ENCODE data around the gene STOML1.
A peak's percentile ranks its signal among the peaks of the same experiment; 100 is the strongest.
"Not testable (repeated sequence)": the region's sequence is repeated elsewhere in the genome, so short reads cannot be mapped to it uniquely, and the experiment has no call there.

Gene STOML1

DNA sequence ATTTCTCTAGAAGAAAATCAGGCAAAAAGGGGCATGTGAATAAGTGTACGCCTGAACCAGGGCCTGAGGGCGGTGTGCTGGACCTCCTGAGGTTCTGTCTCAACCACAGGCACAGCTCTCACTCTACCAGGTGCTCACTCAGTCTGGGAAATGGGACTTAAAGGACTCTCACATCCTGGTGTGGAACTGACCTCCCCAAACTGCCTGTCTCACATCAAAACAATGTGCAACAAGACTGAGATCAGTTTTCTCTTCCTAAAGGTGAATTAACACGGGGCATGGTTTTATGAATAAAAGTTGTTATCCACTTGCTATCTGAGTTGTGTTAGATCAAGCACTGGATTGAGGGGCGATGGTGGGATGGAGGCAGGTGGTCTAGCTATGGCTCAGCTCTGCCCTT lies 4.8 kb downstream of the STOML1 start:
- no peak for DNase-seq (ENCODE audit: low read depth in 2 of 2)

DNA sequence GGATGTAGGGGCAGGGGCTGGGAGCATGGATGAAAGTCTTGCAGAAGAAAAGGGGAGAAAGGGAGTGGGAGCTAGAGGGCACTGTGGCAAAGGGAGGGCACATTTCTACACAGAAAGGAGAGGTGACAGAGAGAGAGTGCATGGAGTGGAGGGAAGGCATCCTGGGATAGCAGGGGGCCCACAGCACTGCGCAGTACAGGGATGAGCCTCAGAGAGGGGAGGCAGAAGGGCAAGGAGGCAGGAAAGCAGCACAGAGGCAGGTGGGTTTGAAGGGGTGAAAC lies 5.4 kb downstream of the STOML1 start:
- no peak for DNase-seq (ENCODE audit: low read depth in 2 of 2)

DNA sequence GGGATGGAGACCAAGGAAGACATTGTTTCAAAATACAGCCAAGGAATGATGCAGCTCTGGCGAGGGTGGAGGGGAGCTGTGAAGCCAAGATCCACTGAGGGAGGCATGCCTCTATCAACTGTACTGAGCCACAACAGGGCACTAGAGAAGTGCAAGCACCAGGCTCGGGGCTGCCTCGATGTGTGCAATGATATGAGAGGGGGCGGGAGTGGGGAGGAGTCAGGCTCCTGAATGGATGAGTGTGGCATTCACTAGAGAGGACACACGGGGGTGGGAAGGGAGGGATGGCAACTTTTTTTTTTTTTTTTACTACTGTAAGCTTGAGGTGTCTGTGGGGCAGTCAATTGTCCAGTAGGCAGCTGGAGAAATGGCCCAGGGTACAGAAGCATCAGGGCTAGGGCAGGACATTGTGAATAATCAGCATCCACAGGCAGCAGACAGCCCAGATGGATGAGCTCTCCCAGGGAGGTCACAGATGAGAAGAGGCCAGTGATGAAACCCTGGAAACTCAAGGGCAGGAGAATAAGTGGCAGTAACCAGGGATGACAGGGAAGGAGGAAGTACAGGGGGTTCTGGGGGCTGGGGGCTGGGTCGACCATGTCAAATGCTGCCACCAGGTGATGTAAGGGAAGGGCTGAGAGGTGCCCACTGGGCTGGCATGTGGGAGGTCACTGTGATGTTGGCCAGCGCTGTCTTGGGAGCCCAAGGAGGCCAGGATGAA lies 5.9 kb downstream of the STOML1 start:
- DNase-seq (ENCODE audit: low read depth in 2 of 2): no peak

DNA sequence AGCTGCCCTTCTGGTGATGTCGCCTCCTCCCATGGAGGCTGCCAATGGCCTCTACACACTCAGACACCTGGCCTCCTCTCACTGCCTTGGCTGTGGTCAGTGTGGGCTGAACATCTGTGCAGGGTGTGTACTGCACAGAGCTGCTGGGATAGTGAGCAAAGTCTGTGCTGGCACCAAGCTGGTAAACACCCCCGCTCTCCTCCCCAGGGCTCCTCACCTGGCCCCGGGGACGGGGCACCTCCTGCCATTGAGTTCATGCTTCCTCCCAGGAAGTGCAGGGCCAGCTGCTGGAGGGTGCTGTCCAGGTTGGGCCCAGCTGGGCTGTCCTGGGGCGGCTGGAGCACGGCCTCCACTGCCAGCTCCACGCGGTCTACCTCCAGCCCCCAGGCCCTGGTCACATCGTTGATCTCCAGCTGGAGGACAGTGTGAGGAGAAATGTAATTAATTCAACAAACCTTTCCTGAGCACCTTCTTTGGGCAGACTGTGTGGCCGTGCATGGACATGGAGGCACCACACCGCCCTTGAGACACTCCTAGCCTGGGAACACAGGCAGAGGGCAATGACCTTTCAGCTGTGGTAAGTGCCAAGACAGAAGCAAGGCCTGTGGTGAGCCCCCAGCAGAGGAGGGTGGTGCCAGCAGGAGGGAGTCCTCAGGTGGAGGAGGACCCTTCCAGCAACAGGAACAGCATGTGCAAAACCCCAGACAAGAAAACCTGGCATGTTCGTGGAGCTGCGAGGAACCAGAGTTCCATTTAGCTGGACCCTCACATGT lies 6.8 kb downstream of the STOML1 start:
- no peak for DNase-seq (ENCODE audit: low read depth in 2 of 2)

DNA sequence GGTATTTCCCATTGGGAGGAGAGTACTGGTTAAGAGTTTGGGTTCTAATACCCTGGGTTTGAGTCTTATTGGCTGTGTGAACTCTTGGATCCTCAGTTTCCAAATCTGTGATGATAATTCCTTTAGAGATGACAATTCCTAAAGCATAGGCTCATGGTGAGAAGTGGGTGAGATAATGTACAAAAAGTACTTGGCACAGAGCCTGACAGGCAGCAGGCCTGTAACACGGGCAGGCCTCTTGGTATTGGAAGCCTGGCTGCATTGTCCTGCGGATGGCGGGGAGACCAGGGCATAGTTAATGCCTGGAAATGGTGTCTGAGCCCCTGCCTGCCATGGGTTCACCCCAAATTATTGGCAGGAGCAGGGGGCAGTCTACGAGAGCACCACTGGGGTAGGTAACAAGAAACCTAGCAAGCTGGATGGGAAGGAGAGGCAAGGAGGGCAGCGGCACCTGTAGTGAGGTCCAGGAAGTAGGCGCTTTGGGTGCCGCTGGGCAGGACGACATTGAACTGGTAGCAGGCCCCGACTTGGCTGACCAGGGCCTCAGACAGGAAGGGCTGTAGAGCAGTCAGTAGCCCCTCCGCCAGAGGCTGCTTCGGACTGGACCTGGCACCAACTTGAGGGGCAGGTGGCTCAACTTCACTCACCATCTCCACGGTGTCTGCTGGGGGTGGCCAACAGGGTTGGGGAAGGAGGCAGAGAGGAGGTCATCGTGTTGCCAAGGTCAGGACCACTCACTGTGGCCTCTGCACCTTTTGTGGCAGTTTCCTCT lies 7.7 kb downstream of the STOML1 start:
- DNase-seq (ENCODE audit: low read depth in 2 of 2): no peak

DNA sequence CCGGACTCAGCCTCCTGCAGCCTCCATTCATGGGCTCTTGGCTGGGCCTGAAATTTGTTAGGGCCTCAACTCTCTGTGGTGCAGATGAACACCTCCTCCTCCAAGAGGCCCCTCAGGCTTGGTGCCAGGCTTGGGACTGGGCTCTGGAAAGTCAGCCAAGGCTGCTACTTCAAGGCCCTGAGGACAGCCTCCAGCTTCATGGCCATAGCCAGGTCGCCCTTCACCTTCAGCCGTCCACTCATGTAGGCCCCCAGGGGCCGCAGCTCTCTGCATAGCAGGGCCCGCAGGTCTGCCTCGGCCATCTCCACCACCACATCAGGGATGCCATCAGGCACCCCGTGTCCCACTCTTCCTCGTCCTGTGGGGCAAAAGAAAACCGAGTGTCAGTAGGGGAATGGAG lies 8.3 kb downstream of the STOML1 start:
- no peak for DNase-seq (ENCODE audit: low read depth in 2 of 2)

DNA sequence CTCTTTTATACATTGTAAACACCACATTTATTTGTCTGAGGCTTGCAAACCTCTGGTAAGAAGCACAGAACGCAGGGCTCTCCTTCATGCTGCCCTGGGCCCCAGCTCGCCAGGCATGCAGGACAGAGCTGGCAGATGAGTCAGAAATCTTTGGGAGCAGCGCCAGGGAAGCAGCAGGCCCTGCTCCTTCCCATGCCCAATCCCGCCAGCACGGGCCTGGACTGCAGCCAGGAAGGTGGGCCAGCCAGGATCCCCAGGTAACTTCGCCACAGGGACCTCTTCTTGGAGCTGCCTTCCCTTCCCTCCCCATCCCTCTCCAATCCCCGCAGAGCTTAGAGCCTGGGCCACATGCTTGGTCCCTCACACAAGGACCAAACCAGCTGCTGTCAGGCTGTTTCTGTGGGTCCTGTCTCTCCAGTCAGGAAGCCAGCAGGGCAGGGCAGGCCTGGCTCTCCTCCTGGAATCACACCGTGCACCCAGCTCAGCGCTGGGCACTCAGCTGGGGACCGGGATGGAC lies 8.8 kb downstream of the STOML1 start:
- DNase-seq (ENCODE audit: low read depth in 2 of 2): no peak

DNA sequence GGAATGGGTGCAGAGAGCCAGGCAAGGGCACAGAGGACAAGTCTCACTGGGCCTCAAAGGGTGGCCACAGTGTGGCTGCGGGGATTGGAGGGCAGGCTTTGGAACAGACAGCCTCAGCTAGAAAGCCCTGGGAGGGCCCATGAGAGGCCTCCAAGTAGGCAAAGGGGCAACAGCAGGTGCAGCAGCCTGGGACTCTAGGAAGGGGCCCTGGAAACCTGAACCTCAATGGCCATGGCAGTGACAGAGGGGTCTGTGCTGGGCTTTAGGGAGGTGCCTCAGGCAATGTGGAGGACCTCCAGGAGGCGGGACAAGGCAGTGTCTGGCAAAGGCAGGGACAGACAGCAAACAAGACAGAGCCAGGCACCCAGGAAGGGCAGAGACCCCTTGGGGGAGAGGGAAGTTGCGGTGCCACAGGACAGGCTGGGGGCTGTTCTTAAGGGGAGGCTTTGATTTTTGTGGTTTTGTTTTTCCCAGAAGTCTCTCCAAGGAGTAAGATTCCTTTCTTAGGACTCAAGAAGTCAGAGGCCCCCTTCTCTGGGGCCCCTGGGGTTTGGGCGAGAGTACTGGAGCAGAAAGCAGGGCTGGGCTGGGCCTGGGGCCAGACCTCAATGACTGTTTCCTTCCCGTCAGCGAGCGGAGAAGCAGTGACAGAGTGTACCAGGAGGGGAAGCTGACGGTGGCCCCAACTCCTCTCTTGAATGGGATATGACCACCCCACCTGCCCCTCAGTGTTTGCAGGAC lies 9.7 kb downstream of the STOML1 start:
- no peak for DNase-seq (ENCODE audit: low read depth in 2 of 2)

DNA sequence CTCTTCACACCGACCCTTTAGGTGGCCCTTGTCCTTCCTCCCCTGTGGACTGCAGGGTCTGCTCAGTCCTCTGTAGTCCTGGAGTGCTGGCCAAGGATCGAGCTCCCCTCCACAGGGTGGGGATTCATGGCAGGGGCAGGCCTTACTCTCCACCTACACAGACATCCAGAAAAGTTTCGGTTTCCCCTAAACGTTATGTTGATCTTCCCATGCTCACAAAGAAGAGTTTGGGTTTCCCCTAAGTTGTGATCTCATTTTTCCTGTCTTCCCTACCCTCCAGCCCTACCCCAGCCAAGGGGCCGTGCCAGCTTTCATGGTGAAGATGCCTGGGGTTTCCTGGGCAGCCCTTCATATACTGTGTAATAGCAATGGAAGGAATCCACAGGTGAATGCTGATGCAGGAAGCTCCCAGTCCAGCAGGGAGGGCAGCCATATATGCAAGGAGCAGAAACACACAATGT lies 10.3 kb downstream of the STOML1 start:
- DNase-seq (ENCODE audit: low read depth in 2 of 2): no peak

DNA sequence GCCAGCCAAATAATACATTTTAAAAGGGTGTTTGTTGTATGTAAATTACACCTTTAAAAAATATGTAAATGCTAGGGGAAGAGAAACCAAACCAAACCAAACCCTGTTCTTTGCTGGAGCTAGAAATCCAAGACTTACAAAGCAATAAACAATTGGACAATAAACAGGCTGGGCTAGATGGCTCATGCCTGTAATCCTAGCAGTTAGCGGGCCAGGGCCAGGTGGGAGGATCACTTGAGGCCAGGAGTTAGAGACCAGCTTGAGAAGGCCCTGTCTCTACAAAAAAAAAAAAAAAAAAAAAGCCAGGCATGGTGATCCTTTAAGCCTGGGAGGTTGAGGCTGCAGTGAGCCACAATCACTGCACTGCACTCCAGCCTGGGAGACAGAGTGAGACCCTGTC lies 12.5 kb downstream of the STOML1 start:
- no peak for DNase-seq (ENCODE audit: low read depth in 2 of 2)

DNA sequence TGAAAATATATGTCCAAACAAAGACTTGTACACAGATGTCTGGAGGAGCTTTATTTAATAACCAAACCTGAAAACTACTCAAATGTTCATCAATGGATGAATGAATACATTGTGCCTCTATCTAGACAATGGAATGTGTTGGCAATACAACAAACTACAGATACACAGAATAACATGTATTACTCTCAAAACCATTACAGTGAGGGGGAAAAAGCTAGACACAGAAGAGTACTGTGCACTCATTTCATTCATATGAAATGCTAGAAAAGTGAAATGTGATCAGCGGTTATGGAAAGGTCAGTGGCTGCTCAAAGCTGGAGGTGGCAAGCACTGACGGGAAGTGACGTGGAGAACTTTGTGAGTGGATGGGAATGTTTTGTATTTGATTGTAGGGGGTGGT lies 13.2 kb downstream of the STOML1 start:
- DNase-seq (ENCODE audit: low read depth in 2 of 2): no peak

DNA sequence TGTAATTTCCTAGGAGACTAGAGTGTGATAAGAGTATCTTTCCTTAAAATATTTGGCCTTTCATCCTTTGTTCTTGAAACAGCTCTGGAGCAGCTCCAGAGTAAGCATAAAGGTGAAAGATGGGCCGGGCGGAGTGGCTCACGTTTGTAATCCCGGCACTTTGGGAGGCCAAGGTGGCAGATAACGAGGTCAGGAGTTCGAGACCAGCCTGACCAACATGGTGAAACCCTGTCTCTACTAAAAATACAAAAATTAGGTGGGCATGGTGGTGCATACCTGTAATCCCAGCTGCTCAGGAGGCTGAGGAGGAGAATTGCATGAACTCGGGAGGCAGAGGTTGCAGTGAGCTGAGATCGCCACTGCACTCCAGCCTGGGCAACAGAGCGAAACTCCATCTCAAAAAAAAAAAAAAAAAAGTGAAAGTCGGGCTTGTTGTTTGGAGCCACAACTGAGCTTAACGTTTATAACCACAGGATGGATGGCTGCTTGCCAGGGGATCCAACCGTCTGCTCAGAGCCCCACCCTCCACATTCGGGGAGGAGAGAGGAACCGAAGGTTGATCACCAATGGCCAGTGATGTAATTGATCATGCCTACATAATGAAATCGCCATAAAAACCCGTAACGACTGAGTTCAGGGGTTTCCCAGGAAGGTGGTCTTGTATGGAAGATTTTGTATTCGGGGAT lies 16.5 kb downstream of the STOML1 start:
- DNase-seq (ENCODE audit: low read depth in 2 of 2): not testable (repeated sequence)

DNA sequence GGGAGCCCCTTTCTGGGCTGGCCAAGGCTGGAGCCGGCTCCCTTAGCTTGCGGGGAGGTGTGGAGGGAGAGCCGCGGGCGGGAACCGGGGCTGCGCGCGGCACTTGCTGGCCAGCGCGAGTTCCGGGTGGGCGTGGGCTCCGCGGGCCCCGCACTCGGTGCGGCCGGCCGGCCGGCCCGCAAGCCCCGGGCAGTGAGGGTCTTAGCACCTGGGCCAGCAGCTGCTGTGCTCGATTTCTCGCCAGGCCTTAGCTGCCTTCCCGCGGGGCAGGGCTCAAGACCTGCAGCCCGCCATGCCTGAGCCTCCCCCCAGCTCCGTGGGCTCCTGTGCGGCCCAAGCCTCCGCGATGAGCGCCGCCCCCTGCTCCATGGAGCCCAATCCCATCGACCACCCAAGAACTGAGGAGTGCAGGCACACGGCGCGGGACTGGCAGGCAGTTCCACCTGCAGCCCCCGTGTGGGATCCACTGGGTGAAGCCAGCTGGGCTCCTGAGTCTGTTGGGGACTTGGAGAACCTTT lies 18.4 kb downstream of the STOML1 start:
- not testable (repeated sequence) for DNase-seq (ENCODE audit: low read depth in 2 of 2)

DNA sequence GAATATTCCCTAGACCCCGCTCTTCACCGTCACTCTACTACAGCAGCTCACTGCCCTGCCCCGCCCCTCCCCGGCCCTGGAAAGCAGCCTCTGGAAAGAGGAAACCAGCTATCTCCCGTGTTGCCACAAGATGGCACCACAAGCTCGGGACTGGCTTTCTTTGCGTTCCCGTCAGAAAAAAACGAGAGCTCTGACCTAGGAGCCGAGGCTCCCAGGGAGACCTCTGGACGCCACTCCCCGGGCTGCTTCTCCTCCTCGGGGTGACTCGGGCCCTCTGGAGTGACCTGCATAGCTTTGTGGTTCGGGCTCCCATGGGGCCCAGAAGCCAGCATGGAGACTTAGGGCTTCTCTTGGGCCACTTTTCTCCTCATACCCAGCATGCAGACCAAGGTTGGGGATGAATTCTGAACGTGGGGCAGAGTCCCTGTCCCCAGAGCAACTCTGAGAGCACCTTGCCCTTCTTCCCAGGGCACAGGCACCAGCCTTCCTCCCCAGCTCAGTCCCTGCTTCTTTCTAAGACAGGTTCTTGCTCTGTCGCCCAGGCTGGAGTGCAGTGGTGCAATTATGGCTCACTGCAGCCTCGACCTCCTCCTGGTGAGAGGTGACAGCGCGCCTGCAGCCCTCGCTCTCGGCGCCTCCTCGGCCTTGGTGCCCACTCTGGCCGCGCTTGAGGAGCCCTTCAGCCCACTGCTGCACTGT lies 19.0 kb downstream of the STOML1 start:
- peak; percentile 62 to 84 for DNase-seq (ENCODE audit: low read depth in 2 of 2)

DNA sequence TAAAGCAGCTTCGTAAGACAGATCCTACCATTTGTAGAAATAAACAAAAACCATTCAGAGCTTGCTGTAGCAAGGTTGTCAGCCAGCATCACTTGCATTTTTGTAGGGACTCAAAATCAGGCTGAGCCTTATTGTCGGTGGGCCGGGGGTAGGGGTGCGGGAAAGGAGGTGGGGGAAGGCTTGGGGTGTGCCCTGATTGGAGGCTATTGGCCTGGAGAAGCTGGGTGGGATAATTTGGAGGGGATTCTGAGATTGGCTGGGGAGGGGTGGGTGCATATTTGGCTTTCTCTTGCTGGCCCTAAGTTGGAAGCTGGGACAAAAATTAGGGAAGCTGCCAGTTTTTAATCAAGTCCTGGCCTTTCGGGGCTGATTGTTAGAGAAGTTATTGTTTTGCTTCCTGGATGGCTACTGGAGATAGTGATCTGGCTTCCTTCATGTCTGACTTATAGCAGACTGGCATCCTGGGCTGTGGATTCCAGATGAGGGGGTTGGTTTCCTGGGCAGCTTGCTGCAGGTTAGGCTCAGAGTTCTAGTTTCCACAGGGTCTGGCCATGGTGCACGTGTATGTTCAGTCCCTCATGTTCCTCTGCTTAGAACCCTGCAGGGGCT lies 22.8 kb downstream of the STOML1 start:
- no peak for DNase-seq (ENCODE audit: low read depth in 2 of 2)

DNA sequence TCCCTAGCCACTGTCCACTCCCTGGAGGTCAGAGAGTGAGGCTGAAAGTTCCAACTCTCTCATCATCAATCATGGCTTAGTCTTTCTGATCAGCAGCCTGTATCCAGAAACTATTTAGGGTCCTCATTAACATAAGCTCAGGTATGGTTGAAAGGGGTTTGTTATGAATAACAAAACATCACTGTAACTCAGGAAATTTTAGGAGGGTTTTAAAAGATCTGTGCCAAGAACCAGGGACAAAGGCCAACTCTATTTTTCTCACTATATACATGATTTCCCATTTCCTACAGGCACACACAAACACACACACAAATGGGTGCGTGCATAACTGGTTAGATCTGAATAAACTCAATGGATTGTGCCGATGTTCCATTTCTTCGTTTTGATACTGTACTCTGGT lies 23.6 kb downstream of the STOML1 start:
- DNase-seq (ENCODE audit: low read depth in 2 of 2): no peak

DNA sequence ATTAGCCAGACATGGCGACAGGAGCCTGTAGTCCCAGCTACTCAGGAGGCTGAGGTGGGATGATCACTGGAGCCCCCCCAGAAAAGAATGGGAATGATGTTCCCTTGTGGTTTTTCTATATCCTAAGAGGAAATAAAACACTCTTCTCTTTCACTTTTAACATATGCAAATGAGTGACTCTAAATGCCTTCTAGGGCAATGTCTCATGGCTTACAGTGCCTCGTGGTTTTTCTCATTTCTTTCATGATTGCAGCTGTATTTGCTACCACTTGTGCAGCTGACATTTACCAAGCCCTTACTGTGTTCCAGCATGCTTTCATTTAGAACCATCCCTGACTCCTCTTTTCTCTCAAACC lies 26.4 kb downstream of the STOML1 start:
- DNase-seq (ENCODE audit: low read depth in 2 of 2): no peak

DNA sequence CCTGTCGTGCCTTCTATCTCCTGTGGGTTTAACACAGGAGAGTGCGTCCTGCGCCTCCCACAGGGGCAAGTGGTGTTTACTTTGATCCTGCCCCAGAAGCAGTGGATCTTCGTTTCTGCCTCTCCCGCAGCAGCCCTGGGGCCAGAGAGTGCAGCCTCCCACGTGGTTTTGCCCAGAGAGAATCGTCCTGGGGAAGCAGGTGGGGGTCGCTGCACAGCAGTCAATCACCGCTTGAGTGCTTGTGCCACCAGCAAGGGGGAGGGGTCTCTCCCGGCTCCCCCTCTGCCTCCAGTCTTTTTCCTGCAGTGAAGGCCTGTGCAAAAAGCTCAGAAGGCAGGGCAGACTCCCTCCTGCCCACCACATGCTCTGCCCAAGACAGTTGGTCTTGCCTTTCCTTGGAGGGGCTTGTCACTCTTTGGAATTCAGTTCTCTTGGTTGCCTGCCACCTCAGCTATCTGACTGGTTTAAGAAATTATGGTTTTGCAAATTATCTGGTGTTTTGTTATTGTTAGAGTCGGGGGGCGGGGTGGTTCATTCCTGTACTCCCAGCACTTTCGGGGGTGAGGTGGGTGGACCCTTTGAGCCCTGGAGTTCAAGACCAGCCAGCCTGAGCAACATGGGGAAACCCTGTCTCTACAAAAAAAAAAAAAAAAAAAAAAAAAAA lies 26.9 kb downstream of the STOML1 start:
- DNase-seq (ENCODE audit: low read depth in 2 of 2): peak; percentile 23 to 54

DNA sequence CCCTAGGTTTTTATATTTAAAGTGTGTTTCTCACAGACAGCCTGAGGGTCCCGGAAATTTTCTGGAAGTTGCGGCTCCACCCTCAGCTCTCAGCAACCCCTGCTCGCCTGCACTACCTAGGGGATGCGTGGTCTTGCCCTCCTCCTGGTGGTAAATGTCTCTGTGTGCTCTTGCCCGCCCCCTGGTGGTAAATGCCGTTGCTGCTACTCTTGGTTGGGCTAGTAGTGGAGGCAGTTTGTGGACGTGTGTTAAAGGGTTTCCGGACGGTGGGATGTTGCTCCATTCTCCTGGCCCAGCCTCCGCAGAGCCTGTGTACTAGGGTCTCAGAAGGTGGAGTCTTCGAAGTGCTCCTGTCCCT lies 27.4 kb downstream of the STOML1 start:
- peak; percentile 61 to 86 for DNase-seq (ENCODE audit: low read depth in 2 of 2)

DNA sequence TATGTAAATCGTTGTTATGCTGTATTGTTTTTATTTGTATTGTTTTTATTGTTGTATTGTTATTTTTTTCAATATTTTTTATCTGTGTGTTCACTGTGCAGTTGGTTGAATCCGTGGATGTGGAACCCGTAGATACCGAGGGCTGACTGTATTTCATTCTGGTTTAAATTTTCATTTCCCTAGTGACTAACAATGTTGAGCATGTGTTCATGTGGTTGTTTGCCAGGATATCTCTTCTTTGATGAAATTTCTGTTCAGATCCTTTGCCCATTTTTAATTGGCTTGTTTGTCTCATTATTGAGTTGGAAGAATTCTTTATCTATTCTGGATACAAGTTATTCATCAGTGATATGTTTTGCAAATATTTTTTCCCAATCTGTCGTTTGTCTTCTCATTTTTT lies 29.7 kb downstream of the STOML1 start:
- DNase-seq (ENCODE audit: low read depth in 2 of 2): no peak
